GM18511 (cell line): Measurements from ENCODE around the gene SEMA4D.
"Not testable (repeated sequence)": the region's sequence is repeated elsewhere in the genome, so short reads cannot be mapped to it uniquely, and the experiment has no call there.

Experiments used
- ATAC-seq: cut with Tn5 transposase; IDR thresholded peaks from one replicate; pipeline ENCODE4 v1.9.1; 2021; ENCODE audit warnings: mild to moderate bottlenecking, moderate library complexity; ENCODE audit not compliant: unreplicated experiment

The SEMA4D gene

DNA sequence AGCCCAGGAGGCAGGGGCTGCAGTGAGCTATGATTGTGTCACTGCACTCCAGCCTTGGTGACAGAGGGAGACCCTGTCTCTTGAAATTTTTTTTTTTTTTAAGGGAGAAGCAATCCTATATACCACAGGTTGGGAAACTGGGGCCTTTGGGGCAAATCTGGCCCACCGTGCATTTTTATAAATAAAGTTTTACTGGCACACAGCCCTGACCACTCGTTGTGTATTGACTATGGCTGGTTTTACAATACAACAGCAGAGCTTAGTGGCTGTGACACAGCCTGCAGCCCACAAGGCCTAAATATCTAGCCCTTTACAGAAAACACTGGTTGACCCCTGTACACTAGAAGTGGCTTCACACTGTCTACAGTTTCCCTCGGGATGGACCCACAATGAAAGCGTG is 121.6 kb downstream of the SEMA4D start:
- no peak for ATAC-seq

DNA sequence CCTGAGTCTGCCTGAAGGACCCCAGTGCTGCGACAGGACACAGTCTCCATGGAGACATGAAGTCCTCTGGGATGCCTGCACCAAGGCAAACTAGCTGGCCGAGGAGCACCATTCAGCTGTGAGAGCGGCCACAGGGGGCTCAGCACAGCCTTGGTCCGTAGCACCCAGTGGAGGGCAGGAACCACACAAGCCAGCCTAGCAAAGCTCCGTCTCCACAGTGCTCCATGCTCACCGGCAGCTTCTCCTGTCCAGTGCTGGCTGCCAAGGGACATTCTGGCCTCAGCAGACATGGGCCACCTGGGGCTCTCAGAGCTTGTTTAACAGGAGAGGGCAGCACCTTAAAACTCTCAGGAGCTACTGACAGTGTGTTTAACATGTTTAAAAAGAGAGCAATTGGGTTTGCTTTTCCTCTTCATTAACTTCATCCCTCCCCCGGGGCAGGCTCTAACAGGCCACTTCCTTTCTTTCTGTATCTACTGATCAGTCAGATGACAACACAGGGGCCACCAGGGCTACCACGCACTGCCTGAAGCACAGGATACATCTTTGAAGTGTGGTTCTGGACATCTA is 122.6 kb downstream of the SEMA4D start:
- peak; percentile 89 for ATAC-seq

- no peak for ATAC-seq
Measured at GRCh38 chr9:89374176-89374575, 123.7 kb downstream of the SEMA4D start.

DNA sequence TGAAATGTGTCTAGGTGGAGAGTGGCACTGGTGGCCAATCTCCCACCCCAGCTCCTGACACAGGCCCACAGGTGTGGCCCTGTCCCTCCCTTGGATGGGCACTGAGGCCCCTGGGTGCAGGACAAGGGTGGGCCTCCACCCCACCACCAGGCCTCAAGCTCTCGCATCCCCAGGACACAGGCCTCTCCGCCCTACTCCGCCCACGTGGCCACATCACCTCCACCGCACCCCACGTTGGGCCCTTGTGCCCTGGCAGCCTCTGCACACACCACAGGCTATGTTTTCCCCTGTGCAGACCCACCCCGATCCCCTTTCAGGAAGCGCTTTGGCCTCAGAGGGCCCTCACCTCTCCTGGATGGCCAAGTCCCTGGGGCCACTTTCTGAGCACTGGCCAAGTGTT is 124.9 kb downstream of the SEMA4D start:
- ATAC-seq = no peak

GRCh38 chr9:89372230-89372816 is 125.6 kb downstream of the SEMA4D start:
- ATAC-seq = no peak

- not testable (repeated sequence) for ATAC-seq
Measured at GRCh38 chr9:89371791-89372190, 126.1 kb downstream of the SEMA4D start.

DNA sequence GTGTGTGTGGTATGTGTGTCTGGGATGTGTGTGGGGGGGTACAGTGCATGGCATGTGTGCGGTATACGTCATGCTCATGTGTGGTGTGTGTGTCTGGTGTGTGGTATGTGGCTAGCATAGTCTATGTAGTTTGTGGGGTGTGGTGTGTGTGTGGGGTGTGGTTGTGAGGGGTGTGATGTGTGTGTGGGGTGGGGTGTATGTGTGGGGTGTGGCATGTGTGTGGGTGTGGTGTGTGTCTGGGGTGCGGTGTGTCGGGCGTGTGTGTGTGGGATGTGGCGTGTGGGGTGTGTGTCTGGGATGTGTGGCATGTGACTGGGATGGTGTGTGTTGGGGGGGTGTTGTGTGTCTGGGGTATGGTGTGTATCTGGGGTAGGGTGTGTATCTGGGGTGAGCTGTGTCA is 127.3 kb downstream of the SEMA4D start:
- ATAC-seq = no peak

DNA sequence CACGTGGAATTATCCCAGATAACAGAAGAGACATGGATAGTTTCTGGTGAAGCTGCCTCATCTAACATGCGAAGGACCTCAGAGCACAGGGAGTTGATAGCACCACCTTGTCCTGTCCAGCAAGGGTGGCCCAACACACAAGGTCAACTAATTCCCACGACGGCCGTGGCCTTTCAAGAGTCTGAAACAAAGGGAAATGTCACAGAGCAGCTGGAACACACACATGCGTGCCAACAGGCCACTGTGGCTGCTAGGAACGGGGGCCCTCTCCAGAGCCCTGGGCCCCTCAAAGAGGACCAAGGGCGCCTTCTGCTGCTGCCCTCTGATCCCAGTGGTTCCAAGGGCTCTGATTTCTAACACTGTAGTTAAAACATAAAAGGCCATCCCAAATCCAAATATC is 128.9 kb downstream of the SEMA4D start:
- no peak for ATAC-seq

- ATAC-seq = no peak
Measured at GRCh38 chr9:89368550-89368949, 129.4 kb downstream of the SEMA4D start.

DNA sequence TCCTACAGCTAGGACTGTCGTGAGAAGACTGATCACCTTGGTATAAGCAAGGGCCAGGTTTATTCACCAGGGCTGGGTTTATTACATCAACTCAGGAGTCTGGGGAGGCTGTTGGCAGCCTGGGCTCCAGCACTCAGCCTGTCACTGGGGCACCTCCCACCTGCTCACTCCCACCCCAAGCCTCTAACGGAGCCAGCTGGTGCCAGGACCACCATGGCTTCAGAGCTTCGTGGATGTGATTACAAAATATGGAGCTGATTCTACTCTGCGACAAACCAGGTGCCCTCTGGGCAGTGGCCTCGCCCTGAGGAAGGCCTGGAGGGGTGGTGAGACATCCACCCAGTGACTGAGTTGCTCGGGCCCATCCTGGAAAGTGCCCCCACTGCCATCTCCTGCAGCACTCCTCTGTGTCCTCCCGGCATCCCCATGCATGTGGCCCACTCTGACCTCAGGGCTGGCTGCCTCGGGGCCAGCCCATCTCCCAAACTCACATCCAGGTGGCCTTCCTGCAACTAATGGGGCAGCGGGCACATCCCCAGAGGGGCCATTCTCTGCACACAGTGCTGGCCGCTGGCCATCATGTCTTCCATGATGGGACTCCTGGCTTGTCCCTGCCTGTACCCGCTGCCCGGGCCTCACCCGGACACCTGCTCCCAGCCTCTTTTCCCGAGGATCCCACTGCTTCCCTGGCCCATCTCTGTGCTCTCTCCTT is 130.0 kb downstream of the SEMA4D start:
- ATAC-seq = no peak

DNA sequence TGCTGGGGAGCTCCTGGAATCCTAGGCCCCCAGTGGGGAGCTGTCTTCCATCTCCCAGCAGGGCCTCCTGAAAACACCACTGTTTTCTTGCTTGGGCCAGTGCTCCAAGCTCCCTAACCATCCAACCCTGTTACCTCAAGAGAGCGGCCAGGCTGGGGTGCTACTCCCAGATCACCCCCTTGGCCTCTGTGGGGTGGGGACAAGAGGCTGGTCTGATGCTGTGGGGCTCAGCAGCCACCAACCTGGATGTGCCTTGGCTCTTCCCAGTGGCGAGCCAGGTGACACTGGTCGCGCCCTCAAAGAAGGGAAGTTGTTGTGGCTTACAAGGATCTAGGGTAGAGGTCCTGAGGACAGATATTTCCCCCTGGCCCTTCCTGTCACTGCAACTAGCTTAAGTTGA is 130.6 kb downstream of the SEMA4D start:
- no peak for ATAC-seq

GRCh38 chr9:89366711-89367110 is 131.2 kb downstream of the SEMA4D start:
- no peak for ATAC-seq

- ATAC-seq = no peak
Measured at GRCh38 chr9:89365532-89365912, 132.4 kb downstream of the SEMA4D start.

GRCh38 chr9:89364666-89365531 is 133.0 kb downstream of the SEMA4D start:
- no peak for ATAC-seq

- ATAC-seq = no peak
Measured at GRCh38 chr9:89363921-89364665, 133.8 kb downstream of the SEMA4D start.

DNA sequence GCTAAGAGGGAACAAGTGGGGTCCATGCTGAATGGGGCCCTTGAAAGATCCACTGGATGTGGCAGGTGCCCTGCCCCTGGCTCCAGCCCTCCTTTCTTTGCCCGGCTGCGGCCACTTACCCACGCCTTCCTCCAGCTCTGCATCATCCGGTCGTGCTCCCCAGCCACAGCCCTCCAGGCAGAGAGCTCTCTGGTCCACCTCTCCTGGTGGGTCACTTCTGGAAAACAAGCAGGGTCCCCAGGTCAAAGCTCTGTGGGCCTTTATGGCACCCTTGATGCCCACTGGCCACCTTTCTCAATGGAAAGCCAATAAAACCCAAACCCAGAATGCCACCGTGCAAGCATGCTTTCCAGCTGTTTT is 134.6 kb downstream of the SEMA4D start:
- no peak for ATAC-seq

GRCh38 chr9:89362647-89363310 is 135.1 kb downstream of the SEMA4D start:
- no peak for ATAC-seq

- ATAC-seq = no peak
Measured at GRCh38 chr9:89361816-89362646, 135.9 kb downstream of the SEMA4D start.

GRCh38 chr9:89361031-89361430 is 136.9 kb downstream of the SEMA4D start:
- no peak for ATAC-seq

DNA sequence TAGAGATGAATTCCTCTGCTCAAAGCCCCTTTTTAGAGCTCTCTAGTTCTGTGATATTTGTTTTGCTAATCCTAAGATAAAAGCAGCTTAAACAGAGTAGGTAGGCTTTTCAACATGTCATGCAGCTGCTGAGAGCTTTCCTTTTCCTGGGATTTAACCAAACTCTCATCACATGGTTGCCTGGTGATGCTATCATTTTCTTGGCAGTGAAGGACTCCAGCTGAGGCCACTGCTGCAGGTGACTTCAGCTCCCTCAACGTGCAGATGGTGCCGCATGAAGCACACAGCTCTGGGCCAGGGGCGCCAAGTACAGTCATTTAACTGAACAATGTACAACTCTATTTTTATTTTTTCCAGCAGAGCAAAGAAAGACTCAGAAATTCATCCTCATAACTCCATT is 137.4 kb downstream of the SEMA4D start:
- no peak for ATAC-seq
